Activated CD8-positive, alpha-beta T cell treated with anti-CD3 and anti-CD28 coated beads, Interleukin-2, amount 10 ng/mL, durations not matched to agents 7 days and 5 days (primary cell): Measurements from ENCODE around the gene PLET1. TPM values are rescaled to one million over a fixed set of nuclear protein-coding genes. Genes with fewer than 3 reads are reported as not detected.
"Not testable (repeated sequence)": the region's sequence is repeated elsewhere in the genome, so short reads cannot be mapped to it uniquely, and the experiment has no call there.

Experiments used
- ATAC-seq: fragments of 150-1000 bp; cut with Tn5 transposase; one replicate; pipeline ENCODE4 v1.10.0; 2021; ENCODE audit warnings: moderate library complexity
- CTCF ChIA-PET: fragments of 350-600 bp; sonication (Branson Sonifier 250); formaldehyde crosslinking; loops from one replicate; lab custom pipeline; 2021; ENCODE audit warnings: antibody characterized with exemption; lab: Charles Lee
- POLR2A ChIA-PET: fragments of 350-600 bp; sonication (Branson Sonifier 250); formaldehyde crosslinking; loops from one replicate; lab custom pipeline; 2021; ENCODE audit warnings: antibody characterized with exemption; lab: Charles Lee
- DNase-seq: peaks from one replicate; pipeline ENCODE4 v3.0.0-alpha.2; 2020
- H3K27ac Mint-ChIP-seq: one replicate; pipeline ENCODE4 v1.8.0; 2021; ENCODE audit warnings: mild to moderate bottlenecking, mixed read lengths
- H3K27me3 Mint-ChIP-seq: one replicate; pipeline ENCODE4 v1.8.0; 2021; ENCODE audit warnings: low read depth, mixed read lengths
- H3K36me3 Mint-ChIP-seq: one replicate; pipeline ENCODE4 v1.8.0; 2021; ENCODE audit warnings: low read depth, mixed read lengths
- H3K4me1 Mint-ChIP-seq: one replicate; pipeline ENCODE4 v1.8.0; 2021; ENCODE audit warnings: low read depth, mixed read lengths
- H3K4me3 Mint-ChIP-seq: one replicate; pipeline ENCODE4 v1.8.0; 2021; ENCODE audit warnings: mild to moderate bottlenecking, mixed read lengths
- H3K9me3 Mint-ChIP-seq: one replicate; pipeline ENCODE4 v1.8.0; 2022; ENCODE audit warnings: mixed read lengths; ENCODE audit not compliant: insufficient read depth
- total RNA-seq, 2 experiments: library from RNA; stranded (reverse); gene quantifications; one replicate each; pipeline ENCODE4 v1.2.3, GENCODE V29; 2021

Gene PLET1
- total RNA-seq, 2 experiments from 2014 or later, result not detected

DNA sequence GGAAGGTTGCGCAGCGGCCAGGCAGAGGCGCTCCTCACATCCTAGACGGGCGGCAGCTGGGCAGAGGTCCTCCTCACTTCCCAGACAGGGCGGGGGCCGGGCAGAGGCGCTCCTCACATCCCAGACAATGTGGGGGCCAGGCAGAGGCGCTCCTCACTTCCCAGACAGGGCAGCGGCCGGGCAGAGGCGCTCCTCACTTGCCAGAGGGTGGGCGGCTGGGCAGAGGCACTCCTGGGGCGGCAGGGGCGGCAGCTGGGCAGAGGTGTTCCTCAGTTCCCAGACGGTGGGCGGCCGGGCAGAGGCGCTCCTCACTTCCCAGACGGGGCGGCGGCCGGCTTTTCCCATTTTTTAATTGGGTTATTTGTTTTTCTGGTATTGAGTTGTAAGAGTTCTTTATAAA lies 54.6 kb downstream of the PLET1 start:
- ChIA-PET POLR2A (no interaction called here), CTCF (interaction anchor here (0.9 kb wide), 1 partner anchor 13 kb away, joined by 4 read pairs; no protein-coding TSS in a partner anchor)
- Mint-ChIP-seq H3K9me3 (no peaks in the 10 kb centered on the region), H3K36me3 (no peaks in the 10 kb centered on the region), H3K27me3 (peaks cover 4% of the 10 kb centered on the region), H3K4me3 (no peak overlapping the region), H3K27ac (no peak overlapping the region), H3K4me1 (no peaks in the 10 kb centered on the region)
- DNase-seq (no peak), ATAC-seq (no peak)

- ATAC-seq, result no peak
- Mint-ChIP-seq H3K4me1 (no peaks in the 10 kb centered on the region), H3K27me3 (peaks cover 11% of the 10 kb centered on the region), H3K36me3 (no peaks in the 10 kb centered on the region), H3K9me3 (no peaks in the 10 kb centered on the region), H3K27ac (no peak overlapping the region), H3K4me3 (no peak overlapping the region)
- ChIA-PET CTCF (interaction anchor here (1.4 kb wide), 1 partner anchor 80 kb away, joined by 6 read pairs; no protein-coding TSS in a partner anchor), POLR2A (no interaction called here)
- DNase-seq, result no peak
Measured at GRCh38 chr11:112200252-112200651, 60.4 kb downstream of the PLET1 start.

DNA sequence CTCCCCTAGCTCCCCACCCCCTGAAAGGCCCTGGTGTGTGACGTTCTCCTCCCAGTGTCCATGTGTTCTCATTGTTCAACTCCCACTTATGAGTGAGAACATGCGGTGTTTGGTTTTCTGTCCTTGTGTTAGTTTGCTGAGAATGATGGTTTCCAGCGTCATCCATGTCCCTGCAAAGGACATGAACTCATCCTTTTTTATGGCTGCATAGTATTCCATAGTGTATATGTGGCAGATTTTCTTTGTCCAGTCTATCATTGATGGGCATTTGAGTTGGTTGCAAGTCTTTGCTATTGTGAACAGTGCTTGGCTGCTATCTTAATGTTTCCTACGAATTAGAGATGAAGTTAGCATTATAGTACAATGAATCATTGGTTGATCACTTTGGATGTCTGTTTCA lies 61.6 kb downstream of the PLET1 start:
- H3K4me3 Mint-ChIP-seq, DNase-seq, POLR2A ChIA-PET, CTCF ChIA-PET, H3K36me3 Mint-ChIP-seq, ATAC-seq, H3K9me3 Mint-ChIP-seq, H3K27ac Mint-ChIP-seq, H3K4me1 Mint-ChIP-seq: not testable (repeated sequence)
- H3K27me3 Mint-ChIP-seq, result peaks cover 11% of the 10 kb centered on the region

Other genes starting within 250 kb of the PLET1 start
- 10 to 100 TPM; 35.4 to 36.7 TPM for gene DLAT, start 235.5 kb downstream of the PLET1 start, total RNA-seq
- gene PIH1D2, start 186.8 kb downstream of the PLET1 start, total RNA-seq, result under 1 TPM; 0.24 to 0.76 TPM
- 10 to 100 TPM; 17.1 to 22.9 TPM for gene NKAPD1, start 186.6 kb downstream of the PLET1 start, total RNA-seq
- gene TIMM8B, start 174.1 kb downstream of the PLET1 start, total RNA-seq, result 10 to 100 TPM; 59.1 to 62.3 TPM
- 10 to 100 TPM; 98.2 to 99.4 TPM for gene SDHD, start 174.0 kb downstream of the PLET1 start, total RNA-seq
- gene IL18, start 96.8 kb downstream of the PLET1 start, total RNA-seq, result under 1 TPM; 0.26 to 0.40 TPM
- gene TEX12, start 93.5 kb downstream of the PLET1 start, total RNA-seq, result not detected
- 1 to 10 TPM; 1.3 to 1.9 TPM for gene BCO2, start 85.3 kb downstream of the PLET1 start, total RNA-seq
- 10 to 100 TPM; 19.8 to 20.8 TPM for gene PTS, start 34.4 kb downstream of the PLET1 start, total RNA-seq